Activated B cell treated with CpG ODN at 0.5 μM for 24 hours (primary cell): ENCODE measurements around the gene ADAM33. TPM values are rescaled to one million over a fixed set of nuclear protein-coding genes. Genes with fewer than 3 reads are reported as not detected.

Source experiments
- ATAC-seq: fragments of 200-7000 bp; cut with Tn5 transposase; one replicate; pipeline ENCODE4 v1.10.0; 2021; ENCODE audit warnings: low read depth, mild to moderate bottlenecking, moderate library complexity
- CTCF ChIA-PET: fragments of 350-600 bp; sonication (Branson Sonifier 250); formaldehyde crosslinking; loops from one replicate; lab custom pipeline; 2021; ENCODE audit warnings: antibody characterized with exemption; lab: Charles Lee
- POLR2A ChIA-PET: fragments of 350-600 bp; sonication (Branson Sonifier 250); formaldehyde crosslinking; loops from one replicate; lab custom pipeline; 2021; ENCODE audit warnings: antibody characterized with exemption; lab: Charles Lee
- DNase-seq: peaks from one replicate; pipeline ENCODE4 v3.0.0; 2022
- H3K27ac Mint-ChIP-seq: one replicate; pipeline ENCODE4 v1.8.0; 2020; ENCODE audit warnings: mixed read lengths
- H3K27me3 Mint-ChIP-seq: one replicate; pipeline ENCODE4 v1.8.0; 2021; ENCODE audit warnings: mixed read lengths
- H3K36me3 Mint-ChIP-seq: one replicate; pipeline ENCODE4 v1.8.0; 2021; ENCODE audit warnings: low read depth, mixed read lengths
- H3K4me1 Mint-ChIP-seq: one replicate; pipeline ENCODE4 v1.8.0; 2021; ENCODE audit warnings: mixed read lengths
- H3K4me3 Mint-ChIP-seq: one replicate; pipeline ENCODE4 v1.8.0; 2020; ENCODE audit warnings: mild to moderate bottlenecking, mixed read lengths
- H3K9me3 Mint-ChIP-seq: one replicate; pipeline ENCODE4 v1.8.0; 2020; ENCODE audit warnings: mixed read lengths
- CTCF ChIP-seq: fragments of 200-600 bp; IDR thresholded peaks from one replicate; pipeline ENCODE4 v1.8.0; 2022; ENCODE audit warnings: antibody characterized with exemption, mild to moderate bottlenecking
- intact Hi-C: fragments of 100-400 bp; cut with micrococcal nuclease; formaldehyde crosslinking; loops from one replicate; pipeline ENCODE4 v1.15.1; 2024
- total RNA-seq: library from RNA; stranded (reverse); gene quantifications from 2 replicates; pipeline ENCODE4 v1.2.3, GENCODE V29; 2022

The ADAM33 gene
- not detected in 2 replicates for total RNA-seq

- Mint-ChIP-seq H3K27me3 (peaks cover 40% of the 10 kb centered on the region), H3K36me3 (no peaks in the 10 kb centered on the region), H3K4me3 (no peak within 1 kb of the TSS), H3K27ac (no peak within 1 kb of the TSS), H3K9me3 (no peaks in the 10 kb centered on the region), H3K4me1 (peaks cover under 1% of the 10 kb centered on the region)
- no peak for ATAC-seq
- ChIA-PET POLR2A (interaction anchor here (0.7 kb wide), 1 partner anchor 99 kb away, joined by 5 read pairs; the partner anchor contains the start of gene SPEF1), CTCF (no interaction called here)
- no peak for DNase-seq
- intact Hi-C loops, result no loop called here
- TF ChIP-seq CTCF, result no peak
These were observed at the start of gene ADAM33 for GRCh38 chr20:3681931-3682781. TSS of gene ADAM33 (minus strand) at chr20:3682010. CDS start at chr20:3682004, 6 bp downstream.

DNA sequence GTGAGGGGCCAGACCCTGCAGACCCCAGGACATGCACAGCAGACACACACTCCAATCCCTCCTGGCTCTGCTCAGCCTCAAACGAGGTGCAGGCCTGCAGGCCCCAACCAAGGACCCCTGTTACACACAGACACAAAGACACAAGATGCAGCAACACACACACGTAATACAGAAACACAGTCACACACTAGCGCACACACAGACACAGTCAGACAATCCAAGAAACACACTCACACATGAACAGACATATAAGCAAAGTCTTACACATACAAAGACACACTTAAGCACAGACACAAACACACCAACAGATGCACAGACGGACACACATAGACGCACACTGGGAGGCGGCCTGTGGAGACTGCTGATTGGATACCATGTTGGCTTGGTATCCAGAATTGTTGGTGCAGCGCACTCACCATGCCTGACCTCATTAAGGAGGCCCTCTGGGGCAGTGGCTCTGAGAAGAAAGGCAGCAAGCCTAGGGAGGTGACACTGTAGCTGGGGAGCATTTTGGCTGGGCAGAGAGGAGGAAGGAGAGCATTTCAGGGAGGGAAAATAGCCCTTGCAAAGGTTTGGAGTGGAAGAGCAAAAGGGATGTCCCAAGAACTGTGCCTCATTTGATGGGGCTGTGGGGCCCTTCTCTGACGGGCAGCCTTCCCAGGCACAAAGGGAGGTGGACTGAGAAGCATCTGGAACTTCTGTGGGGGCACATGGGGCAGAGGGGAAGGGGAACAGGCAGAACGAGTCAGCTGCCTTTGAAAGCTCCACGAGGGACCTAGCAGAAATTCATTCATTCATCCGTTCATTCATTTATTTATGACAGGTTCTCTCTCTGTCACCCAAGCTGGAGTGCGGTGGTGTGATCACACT is 49.2 kb upstream of the ADAM33 start:
- ATAC-seq, result no peak
- ChIA-PET CTCF (no interaction called here), POLR2A (no interaction called here)
- peaks cover 55% of the 10 kb centered on the region for H3K27me3 Mint-ChIP-seq
- TF ChIP-seq CTCF, result no peak
- no peaks in the 10 kb centered on the region for H3K36me3 Mint-ChIP-seq
- no peaks in the 10 kb centered on the region for H3K9me3 Mint-ChIP-seq
- no peak overlapping the region for H3K4me3 Mint-ChIP-seq
- DNase-seq, result no peak
- H3K27ac Mint-ChIP-seq, result no peak overlapping the region
- H3K4me1 Mint-ChIP-seq, result no peaks in the 10 kb centered on the region
- intact Hi-C loops, result no loop called here

DNA sequence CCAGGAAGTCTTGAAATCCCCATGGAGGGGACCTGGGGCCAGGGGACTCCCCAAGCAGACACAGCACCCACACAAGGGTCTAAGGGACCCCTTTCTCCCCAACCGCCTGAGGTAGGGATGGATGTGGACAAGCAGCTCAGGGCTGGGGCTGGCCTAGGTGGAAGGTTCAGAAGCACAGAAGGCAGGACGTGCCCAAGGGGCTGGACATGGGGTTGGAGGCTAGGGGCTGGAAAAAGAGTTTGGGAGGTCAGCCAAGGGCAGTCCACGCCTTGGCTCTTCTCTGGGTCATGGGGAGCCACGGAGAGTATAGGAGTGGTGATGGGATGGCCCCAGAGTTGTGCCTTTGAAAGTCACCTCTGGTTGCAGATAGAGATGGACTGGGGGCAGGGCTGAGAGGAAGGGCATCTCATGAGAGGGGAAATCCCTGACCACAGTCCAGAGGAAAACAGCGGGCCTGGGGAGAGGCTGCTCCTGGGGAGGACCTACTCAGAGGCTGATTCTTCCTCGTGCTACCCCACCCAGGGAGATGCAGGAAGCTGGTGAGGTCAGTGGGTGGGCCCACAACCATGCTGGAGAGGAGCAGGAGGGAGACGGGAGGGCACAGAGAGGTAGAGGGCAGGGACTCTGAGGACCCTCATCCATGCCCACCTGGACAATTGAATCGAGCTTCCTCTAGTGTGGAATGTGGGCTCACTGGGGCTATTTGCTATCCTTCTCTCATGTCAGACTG is 48.2 kb upstream of the ADAM33 start:
- ChIA-PET CTCF (interaction anchor here (1.6 kb wide), 1 partner anchor 20 kb away, joined by 4 read pairs; no protein-coding TSS in a partner anchor), POLR2A (no interaction called here)
- Mint-ChIP-seq H3K27ac (no peak overlapping the region), H3K27me3 (peaks cover 56% of the 10 kb centered on the region), H3K4me3 (no peak overlapping the region), H3K36me3 (no peaks in the 10 kb centered on the region), H3K9me3 (no peaks in the 10 kb centered on the region), H3K4me1 (no peaks in the 10 kb centered on the region)
- ATAC-seq (no peak), DNase-seq (no peak)
- TF ChIP-seq CTCF, result no peak
- intact Hi-C loops, result no loop called here

- Mint-ChIP-seq H3K4me1 (no peaks in the 10 kb centered on the region), H3K27me3 (peaks cover 57% of the 10 kb centered on the region), H3K4me3 (no peak overlapping the region), H3K36me3 (no peaks in the 10 kb centered on the region), H3K27ac (no peak overlapping the region), H3K9me3 (no peaks in the 10 kb centered on the region)
- no peak for DNase-seq
- CTCF ChIA-PET, result interaction anchor here (1.6 kb wide), 1 partner anchor 19 kb away, joined by 4 read pairs; no protein-coding TSS in a partner anchor
- intact Hi-C loops, result no loop called here
- no peak for ATAC-seq
- TF ChIP-seq CTCF, result no peak
- POLR2A ChIA-PET, result no interaction called here
These were observed 47.6 kb upstream of the ADAM33 start for GRCh38 chr20:3729378-3729777.
